ENCODE data around the gene MAMLD1.

The MAMLD1 gene

GRCh38 chrX:150449313-150449712, 86.2 kb downstream of the MAMLD1 start:
- no peaks in the 10 kb centered on the region for H3K36me3 Mint-ChIP-seq
- no peaks in the 10 kb centered on the region for H3K9me3 Mint-ChIP-seq
- DNase-seq (ENCODE audit: low spot score in 2 of 2) (no peak), ATAC-seq (ENCODE audit: low read depth) (no peak)
- H3K27ac Mint-ChIP-seq = no peak overlapping the region
- H3K4me1 Mint-ChIP-seq = no peaks in the 10 kb centered on the region
- H3K27me3 Mint-ChIP-seq = no peaks in the 10 kb centered on the region
- H3K4me3 Mint-ChIP-seq = no peak overlapping the region

GRCh38 chrX:150450519-150451177, 87.5 kb downstream of the MAMLD1 start:
- H3K9me3 Mint-ChIP-seq = no peaks in the 10 kb centered on the region
- no peaks in the 10 kb centered on the region for H3K4me1 Mint-ChIP-seq
- no peak overlapping the region for H3K27ac Mint-ChIP-seq
- no peak for ATAC-seq (ENCODE audit: low read depth)
- peaks cover 1% of the 10 kb centered on the region for H3K27me3 Mint-ChIP-seq
- DNase-seq (ENCODE audit: low spot score in 2 of 2) = no peak
- no peaks in the 10 kb centered on the region for H3K36me3 Mint-ChIP-seq
- H3K4me3 Mint-ChIP-seq = no peak overlapping the region

DNA sequence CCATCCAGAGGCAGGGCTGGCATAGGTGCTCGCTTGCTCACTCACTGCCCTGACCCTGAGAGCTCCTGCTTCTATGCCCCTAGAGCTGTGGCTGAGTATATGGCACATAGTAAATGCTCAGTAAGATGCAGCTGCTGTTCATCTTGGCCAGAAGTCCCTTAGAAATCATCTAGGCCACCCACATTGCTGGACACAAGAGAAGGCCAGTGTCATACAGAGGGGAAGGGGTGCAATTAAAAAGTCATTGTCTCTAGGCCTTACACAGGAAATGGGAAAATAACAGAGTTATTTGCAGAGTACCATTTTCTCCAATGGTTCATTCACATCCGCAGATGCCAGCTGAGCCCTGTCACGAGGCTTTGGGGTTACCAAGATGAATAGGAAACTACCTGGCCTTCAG, 88.8 kb downstream of the MAMLD1 start:
- no peak overlapping the region for H3K4me3 Mint-ChIP-seq
- H3K27me3 Mint-ChIP-seq = peaks cover 1% of the 10 kb centered on the region
- ATAC-seq (ENCODE audit: low read depth) = no peak
- H3K9me3 Mint-ChIP-seq = no peaks in the 10 kb centered on the region
- no peaks in the 10 kb centered on the region for H3K4me1 Mint-ChIP-seq
- H3K36me3 Mint-ChIP-seq = no peaks in the 10 kb centered on the region
- no peak for DNase-seq (ENCODE audit: low spot score in 2 of 2)
- H3K27ac Mint-ChIP-seq = no peak overlapping the region

GRCh38 chrX:150454083-150454482, 91.0 kb downstream of the MAMLD1 start:
- DNase-seq (ENCODE audit: low spot score in 2 of 2) = no peak
- Mint-ChIP-seq H3K27me3 (peaks cover 1% of the 10 kb centered on the region), H3K36me3 (no peaks in the 10 kb centered on the region), H3K27ac (no peak overlapping the region), H3K4me1 (no peaks in the 10 kb centered on the region), H3K4me3 (no peak overlapping the region), H3K9me3 (no peaks in the 10 kb centered on the region)
- ATAC-seq (ENCODE audit: low read depth) = no peak

GRCh38 chrX:150454508-150455214, 91.5 kb downstream of the MAMLD1 start:
- DNase-seq (ENCODE audit: low spot score in 2 of 2) = no peak
- Mint-ChIP-seq H3K27ac (no peak overlapping the region), H3K36me3 (no peaks in the 10 kb centered on the region), H3K4me1 (no peaks in the 10 kb centered on the region), H3K9me3 (no peaks in the 10 kb centered on the region), H3K27me3 (peaks cover 1% of the 10 kb centered on the region), H3K4me3 (no peak overlapping the region)
- no peak for ATAC-seq (ENCODE audit: low read depth)

- peaks cover 1% of the 10 kb centered on the region for H3K27me3 Mint-ChIP-seq
- no peak overlapping the region for H3K4me3 Mint-ChIP-seq
These were observed 92.1 kb downstream of the MAMLD1 start for GRCh38 chrX:150455215-150455608.

GRCh38 chrX:150456466-150456865, 93.3 kb downstream of the MAMLD1 start:
- no peaks in the 10 kb centered on the region for H3K4me1 Mint-ChIP-seq
- DNase-seq (ENCODE audit: low spot score in 2 of 2) (no peak), ATAC-seq (ENCODE audit: low read depth) (no peak)
- no peak overlapping the region for H3K4me3 Mint-ChIP-seq
- peaks cover 1% of the 10 kb centered on the region for H3K27me3 Mint-ChIP-seq
- no peaks in the 10 kb centered on the region for H3K36me3 Mint-ChIP-seq
- H3K27ac Mint-ChIP-seq = no peak overlapping the region
- H3K9me3 Mint-ChIP-seq = no peaks in the 10 kb centered on the region

More at GRCh38 chrX:150455215-150455608, 92.1 kb downstream of the MAMLD1 start:
- DNase-seq (ENCODE audit: low spot score in 2 of 2) (no peak), ATAC-seq (ENCODE audit: low read depth) (no peak)
- H3K36me3 Mint-ChIP-seq = no peaks in the 10 kb centered on the region
- no peaks in the 10 kb centered on the region for H3K4me1 Mint-ChIP-seq
- no peaks in the 10 kb centered on the region for H3K9me3 Mint-ChIP-seq
- H3K27ac Mint-ChIP-seq = no peak overlapping the region

GRCh38 chrX:150456941-150457340, 93.8 kb downstream of the MAMLD1 start:
- Mint-ChIP-seq H3K4me1 (no peaks in the 10 kb centered on the region), H3K4me3 (no peak overlapping the region), H3K27ac (no peak overlapping the region), H3K9me3 (no peaks in the 10 kb centered on the region), H3K27me3 (peaks cover 1% of the 10 kb centered on the region), H3K36me3 (no peaks in the 10 kb centered on the region)
- no peak for DNase-seq (ENCODE audit: low spot score in 2 of 2)
- no peak for ATAC-seq (ENCODE audit: low read depth)

DNA sequence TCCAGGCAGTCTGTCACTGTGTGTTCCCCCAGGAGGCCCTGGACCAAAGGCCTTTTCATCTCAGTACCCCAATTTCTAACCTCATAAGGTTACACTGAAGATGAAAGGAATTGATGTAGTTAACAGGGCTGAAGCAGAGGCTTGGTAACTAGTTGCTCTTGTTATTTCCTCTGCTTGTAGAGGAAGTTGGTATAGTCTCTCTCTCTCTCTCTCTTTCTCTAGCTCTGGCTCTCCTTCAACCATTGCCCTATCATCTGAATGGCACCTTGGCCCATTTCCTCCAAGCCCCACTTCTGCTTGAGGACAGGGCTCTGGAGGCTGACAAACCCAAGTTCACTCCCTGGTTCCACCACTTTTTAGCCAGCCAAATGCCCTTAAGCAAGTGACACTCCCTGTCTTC, 96.1 kb downstream of the MAMLD1 start:
- no peak overlapping the region for H3K4me3 Mint-ChIP-seq
- H3K27me3 Mint-ChIP-seq = peaks cover 1% of the 10 kb centered on the region
- ATAC-seq (ENCODE audit: low read depth) (no peak), DNase-seq (ENCODE audit: low spot score in 2 of 2) (no peak)
- no peaks in the 10 kb centered on the region for H3K9me3 Mint-ChIP-seq
- no peaks in the 10 kb centered on the region for H3K36me3 Mint-ChIP-seq
- no peak overlapping the region for H3K27ac Mint-ChIP-seq
- no peaks in the 10 kb centered on the region for H3K4me1 Mint-ChIP-seq

GRCh38 chrX:150460063-150460462, 96.9 kb downstream of the MAMLD1 start:
- ATAC-seq (ENCODE audit: low read depth) (no peak), DNase-seq (ENCODE audit: low spot score in 2 of 2) (no peak)
- Mint-ChIP-seq H3K9me3 (no peaks in the 10 kb centered on the region), H3K27me3 (no peaks in the 10 kb centered on the region), H3K4me1 (no peaks in the 10 kb centered on the region), H3K4me3 (no peak overlapping the region), H3K36me3 (no peaks in the 10 kb centered on the region), H3K27ac (no peak overlapping the region)

- no peaks in the 10 kb centered on the region for H3K36me3 Mint-ChIP-seq
These were observed 97.7 kb downstream of the MAMLD1 start for GRCh38 chrX:150460781-150461180.

DNA sequence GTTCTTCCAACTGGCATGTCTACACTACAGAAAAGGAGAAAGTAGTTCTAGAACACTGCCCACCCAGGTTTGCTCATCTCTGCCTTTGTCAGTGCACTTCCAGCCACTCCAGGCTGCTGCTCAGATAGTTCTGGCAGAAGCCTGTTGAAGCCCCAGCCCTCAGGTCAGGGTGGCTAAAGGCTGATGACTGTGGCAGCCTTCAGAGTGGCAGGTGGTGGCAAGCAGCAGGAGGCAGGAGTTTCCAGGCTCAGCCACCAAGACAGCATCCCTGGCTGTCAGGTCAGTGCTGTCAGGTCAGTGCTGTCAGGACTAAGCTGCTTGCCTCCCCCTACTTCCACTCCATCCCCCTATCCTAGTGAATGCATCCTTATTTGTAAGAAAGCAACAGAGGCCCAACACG, 100.4 kb downstream of the MAMLD1 start:
- ATAC-seq (ENCODE audit: low read depth) = no peak
- Mint-ChIP-seq H3K27me3 (no peaks in the 10 kb centered on the region), H3K9me3 (no peaks in the 10 kb centered on the region), H3K36me3 (no peaks in the 10 kb centered on the region), H3K4me3 (no peak overlapping the region), H3K4me1 (no peaks in the 10 kb centered on the region), H3K27ac (no peak overlapping the region)
- no peak for DNase-seq (ENCODE audit: low spot score in 2 of 2)

More at GRCh38 chrX:150460781-150461180, 97.7 kb downstream of the MAMLD1 start:
- ATAC-seq (ENCODE audit: low read depth) = no peak
- Mint-ChIP-seq H3K4me3 (no peak overlapping the region), H3K27me3 (no peaks in the 10 kb centered on the region), H3K4me1 (no peaks in the 10 kb centered on the region), H3K27ac (no peak overlapping the region), H3K9me3 (no peaks in the 10 kb centered on the region)
- no peak for DNase-seq (ENCODE audit: low spot score in 2 of 2)

GRCh38 chrX:150464001-150464400, 100.9 kb downstream of the MAMLD1 start:
- ATAC-seq (ENCODE audit: low read depth) = no peak
- Mint-ChIP-seq H3K4me1 (no peaks in the 10 kb centered on the region), H3K4me3 (no peak overlapping the region), H3K36me3 (no peaks in the 10 kb centered on the region), H3K27me3 (no peaks in the 10 kb centered on the region), H3K9me3 (no peaks in the 10 kb centered on the region), H3K27ac (no peak overlapping the region)
- DNase-seq (ENCODE audit: low spot score in 2 of 2) = no peak

DNA sequence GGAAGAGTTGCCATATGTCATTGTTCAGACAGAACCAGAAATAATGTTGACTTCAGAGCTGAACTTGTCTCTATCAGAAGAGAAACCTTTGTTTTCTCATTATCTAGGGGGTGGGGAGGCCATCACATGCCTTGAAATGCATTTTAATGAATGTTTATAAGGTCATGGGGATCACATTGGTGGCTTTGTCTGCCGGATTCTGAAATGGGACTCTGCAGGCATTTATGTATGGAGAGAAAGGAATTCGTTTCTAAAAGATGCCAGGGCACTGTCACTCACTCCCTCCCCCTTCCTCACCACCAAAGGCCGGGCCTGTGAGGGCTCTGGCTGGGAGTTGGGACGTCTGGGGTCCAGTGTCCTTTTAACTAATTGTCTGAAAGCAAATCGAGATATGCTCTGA, 102.2 kb downstream of the MAMLD1 start:
- no peak for DNase-seq (ENCODE audit: low spot score in 2 of 2)
- Mint-ChIP-seq H3K4me1 (no peaks in the 10 kb centered on the region), H3K27me3 (no peaks in the 10 kb centered on the region), H3K36me3 (no peaks in the 10 kb centered on the region), H3K9me3 (no peaks in the 10 kb centered on the region), H3K27ac (no peak overlapping the region), H3K4me3 (no peak overlapping the region)
- no peak for ATAC-seq (ENCODE audit: low read depth)
